ENCODE measurements around the gene ZBTB3. TPM values are rescaled to one million over a fixed set of nuclear protein-coding genes. Genes with fewer than 3 reads are reported as not detected.

ZBTB3 gene
- total and polyA plus RNA-seq, 2 of the 13 experiments (the other 11 are each of a cell fraction or from before 2014, with no cell fraction given) = 3.4 to 5.2 TPM

DNA sequence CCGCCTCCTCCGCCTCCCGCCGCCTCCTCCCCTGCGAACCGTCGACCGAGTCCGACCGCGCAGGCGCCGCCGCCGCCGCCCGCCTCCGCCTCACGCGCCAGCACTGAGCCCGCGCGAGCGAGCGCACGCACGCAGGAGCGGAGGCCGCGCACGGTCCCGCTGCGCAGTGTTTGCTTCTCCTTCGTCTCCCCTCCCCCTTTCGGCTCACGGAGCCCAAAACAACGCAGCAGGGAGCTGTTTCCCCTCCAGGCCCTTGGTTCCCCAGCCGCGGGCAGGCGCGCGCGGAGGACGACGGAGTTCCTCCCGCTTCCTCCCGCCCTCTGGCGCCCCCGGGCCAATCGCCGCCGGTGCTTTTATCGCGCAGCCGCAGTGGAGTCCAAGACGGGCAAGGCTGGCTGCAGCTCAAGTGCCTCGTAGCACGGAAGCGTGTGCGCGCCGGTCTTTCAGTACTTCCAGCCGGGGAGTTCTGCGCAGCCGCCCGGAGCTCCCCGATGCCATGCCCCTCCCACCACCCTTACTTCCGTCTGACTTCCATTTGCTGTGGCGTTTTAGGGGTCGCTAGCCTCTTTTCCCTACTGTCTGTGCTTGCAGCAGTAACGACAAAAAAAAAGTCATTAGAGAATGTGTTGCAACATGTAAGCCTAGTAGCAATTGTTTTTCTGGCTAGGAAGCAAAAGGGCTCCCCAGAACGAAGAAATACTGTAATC, 26.6 kb downstream of the ZBTB3 start, which contains the start of gene HNRNPUL2 (continued):
- TF ChIP-seq SNRNP70 (IDR thresholded peaks at IDR 0.05; ENCODE audit: low read depth, low read length) = no peak
- TF ChIP-seq NRL (CRISPR knock-in tag; IDR thresholded peaks at IDR 0.05; ENCODE audit: borderline replicate concordance) = peak; percentile 82; the same call in 1 of the 2 replicates
- no peak for TF ChIP-seq NONO (IDR thresholded peaks at IDR 0.05)
- TF ChIP-seq NONO (CRISPR knock-in tag; conservative IDR thresholded peaks at IDR 0.05) = peak; percentile 92
- no peak; the same call in none of the 2 replicates for TF ChIP-seq ZNF263 (CRISPR knock-in tag; IDR thresholded peaks at IDR 0.05)
- no peak for TF ChIP-seq PITX1 (CRISPR knock-in tag; IDR thresholded peaks at IDR 0.05)
- no peak for TF ChIP-seq ZNF382 (CRISPR knock-in tag; IDR thresholded peaks at IDR 0.05; ENCODE audit: borderline replicate concordance)
- peak; percentile 77 for TF ChIP-seq NFYC (CRISPR knock-in tag; IDR thresholded peaks at IDR 0.05)
- no peak for TF ChIP-seq SOX13 (IDR thresholded peaks at IDR 0.05)
- peak in 1 of 2 experiments; percentile 39; a peak in 1 of 4 replicates for TF ChIP-seq SOX13 (CRISPR knock-in tag; conservative IDR thresholded peaks at IDR 0.05 in 1 of 2, IDR thresholded peaks at IDR 0.05 in 1 of 2)
- TF ChIP-seq, protein P1, sequence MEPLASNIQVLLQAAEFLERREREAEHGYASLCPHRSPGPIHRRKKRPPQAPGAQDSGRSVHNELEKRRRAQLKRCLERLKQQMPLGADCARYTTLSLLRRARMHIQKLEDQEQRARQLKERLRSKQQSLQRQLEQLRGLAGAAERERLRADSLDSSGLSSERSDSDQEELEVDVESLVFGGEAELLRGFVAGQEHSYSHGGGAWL (CRISPR knock-in tag; IDR thresholded peaks at IDR 0.05) = peak; percentile 89
- TF ChIP-seq IKZF1 (IDR thresholded peaks at IDR 0.05) = no peak
- TF ChIP-seq ZNF562 (CRISPR knock-in tag; IDR thresholded peaks at IDR 0.05; ENCODE audit: borderline replicate concordance) = 0 out of 2 replicates have a peak, but pooled peaks have one; percentile 20
- peak; percentile 68; the same call in 1 of the 2 replicates for TF ChIP-seq SNAPC2 (CRISPR knock-in tag; IDR thresholded peaks at IDR 0.05)
- TF ChIP-seq, protein P2, sequence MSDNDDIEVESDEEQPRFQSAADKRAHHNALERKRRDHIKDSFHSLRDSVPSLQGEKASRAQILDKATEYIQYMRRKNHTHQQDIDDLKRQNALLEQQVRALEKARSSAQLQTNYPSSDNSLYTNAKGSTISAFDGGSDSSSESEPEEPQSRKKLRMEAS (IDR thresholded peaks at IDR 0.05) = peak; percentile 97
- TF ChIP-seq ZFP36 (IDR thresholded peaks at IDR 0.05; ENCODE audit: borderline replicate concordance, low read depth, low read length, partially characterized antibody) = no peak
- no peak for TF ChIP-seq HOXA7 (CRISPR knock-in tag; IDR thresholded peaks at IDR 0.05)
- TF ChIP-seq SOX5 (CRISPR knock-in tag; IDR thresholded peaks at IDR 0.05; ENCODE audit: borderline replicate concordance) = peak; percentile 27
- TF ChIP-seq GLI4 (CRISPR knock-in tag; IDR thresholded peaks at IDR 0.05; ENCODE audit: borderline replicate concordance) = peak; percentile 65
- no peak for TF ChIP-seq CHD4 (IDR thresholded peaks at IDR 0.05; ENCODE audit: borderline replicate concordance, low read length)
- TF ChIP-seq BHLHE40 (IDR thresholded peaks at IDR 0.05; ENCODE audit: low read length) = peak; percentile 59
- TF ChIP-seq SALL2 (CRISPR knock-in tag; IDR thresholded peaks at IDR 0.05) = peak; percentile 99
- peak; percentile 60; the same call in 1 of the 2 replicates for TF ChIP-seq ZNF777 (CRISPR knock-in tag; IDR thresholded peaks at IDR 0.05)
- TF ChIP-seq ZNF44 (CRISPR knock-in tag; IDR thresholded peaks at IDR 0.05) = no peak; the same call in 1 of the 2 replicates
- TF ChIP-seq CEBPG (CRISPR knock-in tag; IDR thresholded peaks at IDR 0.05) = no peak; the same call in 1 of the 2 replicates
- no peak for TF ChIP-seq HNF1A (IDR thresholded peaks at IDR 0.05; ENCODE audit: low read depth)
- peak; percentile 64 for TF ChIP-seq HNF1A (CRISPR knock-in tag; IDR thresholded peaks at IDR 0.05; ENCODE audit: borderline replicate concordance)
- peak; percentile 98 for TF ChIP-seq ZNF749 (CRISPR knock-in tag; IDR thresholded peaks at IDR 0.05; ENCODE audit: borderline replicate concordance)
- TF ChIP-seq XRCC5 (optimal IDR thresholded peaks at IDR 0.05; ENCODE audit: low read length) = peak; percentile 56
